ENCODE results near the gene FAM185A.
"Not testable (repeated sequence)": the region's sequence is repeated elsewhere in the genome, so short reads cannot be mapped to it uniquely, and the experiment has no call there.

FAM185A gene

GRCh38 chr7:102780926-102781325 is 32.1 kb downstream of the FAM185A start:
- not testable (repeated sequence) for DNase-seq

GRCh38 chr7:102788770-102789169 is 40.0 kb downstream of the FAM185A start:
- DNase-seq, result not testable (repeated sequence)

- DNase-seq, result not testable (repeated sequence)
Observed at GRCh38 chr7:102790364-102791100, 41.7 kb downstream of the FAM185A start.

GRCh38 chr7:102791367-102791766 is 42.6 kb downstream of the FAM185A start:
- not testable (repeated sequence) for DNase-seq

GRCh38 chr7:102791831-102792230 is 43.0 kb downstream of the FAM185A start:
- DNase-seq, result not testable (repeated sequence)

- not testable (repeated sequence) for DNase-seq
Observed at GRCh38 chr7:102794567-102794966, 45.8 kb downstream of the FAM185A start.

GRCh38 chr7:102795987-102796595 is 47.3 kb downstream of the FAM185A start:
- not testable (repeated sequence) for DNase-seq

- DNase-seq, result no peak
Observed at GRCh38 chr7:102806613-102807012, 57.8 kb downstream of the FAM185A start.

- DNase-seq, result no peak
Observed at GRCh38 chr7:102810916-102811315, 62.1 kb downstream of the FAM185A start.

GRCh38 chr7:102811942-102812678 is 63.3 kb downstream of the FAM185A start:
- no peak for DNase-seq

GRCh38 chr7:102813191-102814024 is 64.6 kb downstream of the FAM185A start:
- DNase-seq, result no peak

GRCh38 chr7:102814025-102814471 is 65.2 kb downstream of the FAM185A start:
- no peak for DNase-seq

GRCh38 chr7:102817616-102818573 is 69.1 kb downstream of the FAM185A start:
- DNase-seq, result no peak

- DNase-seq, result no peak
Observed at GRCh38 chr7:102819151-102819550, 70.4 kb downstream of the FAM185A start.

GRCh38 chr7:102821994-102822747 is 73.4 kb downstream of the FAM185A start:
- DNase-seq, result no peak

- no peak for DNase-seq
Observed at GRCh38 chr7:102823390-102824119, 74.8 kb downstream of the FAM185A start.

- no peak for DNase-seq
Observed at GRCh38 chr7:102828286-102828685, 79.5 kb downstream of the FAM185A start.

GRCh38 chr7:102829075-102829474 is 80.3 kb downstream of the FAM185A start:
- no peak for DNase-seq

- DNase-seq, result no peak
Observed at GRCh38 chr7:102830197-102830596, 81.4 kb downstream of the FAM185A start.

GRCh38 chr7:102832674-102833073 is 83.9 kb downstream of the FAM185A start:
- no peak for DNase-seq
